ENCODE data around the gene ZMYND19.
A peak's percentile ranks its signal among the peaks of the same experiment; 100 is the strongest.
"Not testable (repeated sequence)": the region's sequence is repeated elsewhere in the genome, so short reads cannot be mapped to it uniquely, and the experiment has no call there.

ZMYND19 gene

GRCh38 chr9:137586854-137587253, 3.5 kb downstream of the ZMYND19 start:
- no peak for DNase-seq

- no peak for DNase-seq
Observed at GRCh38 chr9:137583957-137584356, 6.4 kb downstream of the ZMYND19 start.

- DNase-seq, result no peak
Observed at GRCh38 chr9:137583347-137583746, 7.0 kb downstream of the ZMYND19 start.

- DNase-seq, result no peak
Observed at GRCh38 chr9:137582286-137582860, 7.9 kb downstream of the ZMYND19 start.

- DNase-seq, result no peak
Observed at GRCh38 chr9:137581361-137582285, 8.7 kb downstream of the ZMYND19 start.

- DNase-seq, result no peak
Observed at GRCh38 chr9:137580954-137581322, 9.4 kb downstream of the ZMYND19 start.

- peak in 1 of 3 experiments; percentile 27 for DNase-seq
Observed at GRCh38 chr9:137580209-137580953, 9.9 kb downstream of the ZMYND19 start.

GRCh38 chr9:137579259-137579604, 11.1 kb downstream of the ZMYND19 start:
- DNase-seq, result no peak

GRCh38 chr9:137578518-137579258, 11.6 kb downstream of the ZMYND19 start, which contains the start of gene DPH7:
DPH7 (minus strand) TSS chr9:137578925; CDS start chr9:137578777, 148 bp downstream.
- peak; percentile 82 to 95 (median 95) for DNase-seq

- no peak for DNase-seq
Observed at GRCh38 chr9:137575716-137576411, 14.4 kb downstream of the ZMYND19 start.

- no peak for DNase-seq
Observed at GRCh38 chr9:137575364-137575715, 15.0 kb downstream of the ZMYND19 start.

GRCh38 chr9:137574192-137574591, 16.1 kb downstream of the ZMYND19 start:
- DNase-seq, result no peak

- no peak for DNase-seq
Observed at GRCh38 chr9:137570566-137570965, 19.7 kb downstream of the ZMYND19 start.

GRCh38 chr9:137569609-137570203, 20.6 kb downstream of the ZMYND19 start:
- DNase-seq, result no peak

- not testable (repeated sequence) for DNase-seq
Observed at GRCh38 chr9:137568445-137568844, 21.9 kb downstream of the ZMYND19 start.

- DNase-seq, result no peak
Observed at GRCh38 chr9:137564817-137565411, 25.4 kb downstream of the ZMYND19 start.

- DNase-seq, result no peak
Observed at GRCh38 chr9:137564134-137564533, 26.2 kb downstream of the ZMYND19 start.

GRCh38 chr9:137558127-137558526, 32.2 kb downstream of the ZMYND19 start:
- no peak for DNase-seq

GRCh38 chr9:137556069-137556838, 34.1 kb downstream of the ZMYND19 start:
- no peak for DNase-seq

GRCh38 chr9:137555179-137555578, 35.1 kb downstream of the ZMYND19 start:
- no peak for DNase-seq

- no peak for DNase-seq
Observed at GRCh38 chr9:137554349-137554748, 36.0 kb downstream of the ZMYND19 start.

All from NCI-H1417 (cell line).